GM13976 (cell line): ENCODE results near the gene ERAS.

Experiments
- DNase-seq: peaks from one replicate; pipeline ENCODE4 v3.0.0; 2012; ENCODE audit warnings: low spot score
- in situ Hi-C: fragments of 300-500 bp; cut with MboI; formaldehyde crosslinking; loops from one replicate; pipeline ENCODE4 v1.12.0; 2022; ENCODE audit warnings: low sequenced_read_pairs, mixed read lengths, inconsistent platforms; ENCODE audit not compliant: unreplicated experiment
- TF ChIP-seq, protein P1 (sequence below): IDR thresholded peaks from 2 replicates; pipeline ENCODE4 v1.5.1; 2012; ENCODE audit warnings: borderline replicate concordance, mild to moderate bottlenecking; ENCODE audit not compliant: insufficient read depth; ENCODE audit errors: extremely low read depth, missing control alignments, control extremely low read depth

The ERAS gene

DNA sequence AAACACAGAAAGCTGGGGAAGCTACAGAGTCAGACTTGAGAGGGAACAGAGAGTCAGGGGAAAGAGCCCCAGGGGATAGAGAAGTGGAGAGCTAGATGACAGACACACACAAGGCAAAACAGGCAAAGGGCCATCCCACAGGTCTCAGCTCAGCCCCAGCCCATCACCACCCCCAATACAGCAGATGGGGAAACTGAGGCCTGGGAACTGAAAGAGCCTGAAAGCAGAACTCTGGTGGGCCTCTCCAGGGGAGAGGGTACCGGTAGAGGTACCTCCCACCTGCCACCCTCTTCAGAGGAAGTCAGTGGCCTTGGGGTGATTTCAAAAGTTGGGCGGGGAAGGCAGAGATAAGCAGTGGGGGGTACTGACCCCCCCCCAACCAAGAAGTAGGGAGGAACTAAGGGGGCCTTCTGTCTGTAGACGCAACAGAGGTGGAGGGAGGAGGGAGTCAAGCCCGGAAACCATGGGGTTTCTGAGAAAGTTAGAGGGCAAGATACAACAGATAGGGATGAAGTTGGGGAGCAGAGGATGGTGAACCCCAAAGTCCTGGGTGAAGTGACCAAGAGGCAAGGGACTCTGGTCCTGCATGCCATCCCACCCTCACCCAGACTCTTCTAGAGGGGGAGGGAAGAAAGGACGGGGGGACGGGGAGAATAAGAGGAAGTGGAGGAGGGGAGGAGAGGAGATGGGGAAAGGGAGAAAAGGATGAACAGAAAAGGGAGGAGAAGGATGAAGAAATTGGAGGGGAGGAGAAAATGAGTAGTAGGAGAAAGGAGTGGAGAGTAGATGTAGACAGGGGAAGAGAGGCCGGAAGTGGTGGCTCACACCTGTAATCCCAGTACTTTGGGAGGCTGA lies 36.7 kb upstream of the ERAS start:
- in situ Hi-C loops, result no loop called here
- no peak for DNase-seq
- TF ChIP-seq, protein P1, sequence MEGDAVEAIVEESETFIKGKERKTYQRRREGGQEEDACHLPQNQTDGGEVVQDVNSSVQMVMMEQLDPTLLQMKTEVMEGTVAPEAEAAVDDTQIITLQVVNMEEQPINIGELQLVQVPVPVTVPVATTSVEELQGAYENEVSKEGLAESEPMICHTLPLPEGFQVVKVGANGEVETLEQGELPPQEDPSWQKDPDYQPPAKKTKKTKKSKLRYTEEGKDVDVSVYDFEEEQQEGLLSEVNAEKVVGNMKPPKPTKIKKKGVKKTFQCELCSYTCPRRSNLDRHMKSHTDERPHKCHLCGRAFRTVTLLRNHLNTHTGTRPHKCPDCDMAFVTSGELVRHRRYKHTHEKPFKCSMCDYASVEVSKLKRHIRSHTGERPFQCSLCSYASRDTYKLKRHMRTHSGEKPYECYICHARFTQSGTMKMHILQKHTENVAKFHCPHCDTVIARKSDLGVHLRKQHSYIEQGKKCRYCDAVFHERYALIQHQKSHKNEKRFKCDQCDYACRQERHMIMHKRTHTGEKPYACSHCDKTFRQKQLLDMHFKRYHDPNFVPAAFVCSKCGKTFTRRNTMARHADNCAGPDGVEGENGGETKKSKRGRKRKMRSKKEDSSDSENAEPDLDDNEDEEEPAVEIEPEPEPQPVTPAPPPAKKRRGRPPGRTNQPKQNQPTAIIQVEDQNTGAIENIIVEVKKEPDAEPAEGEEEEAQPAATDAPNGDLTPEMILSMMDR, result no peak

DNA sequence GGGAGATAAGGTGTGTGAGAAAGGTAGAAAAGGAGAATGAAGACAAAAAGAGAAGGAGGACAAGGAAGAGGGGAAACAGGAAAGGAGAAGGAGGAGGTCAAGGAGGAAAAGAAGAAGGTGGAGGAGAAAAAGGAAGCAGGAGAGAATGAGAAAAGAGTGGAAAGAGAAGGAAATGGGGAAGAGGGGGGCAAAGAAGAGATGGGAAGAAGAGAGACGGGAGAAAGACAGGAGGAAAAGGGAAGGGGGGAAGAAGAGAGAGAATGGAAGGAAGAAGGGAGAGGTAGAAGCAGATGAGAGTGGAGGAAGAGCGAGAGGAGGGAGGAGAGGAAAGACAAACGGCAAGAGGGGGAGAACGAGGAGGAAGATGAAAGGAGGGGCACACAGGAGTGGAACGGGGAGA lies 35.8 kb upstream of the ERAS start:
- TF ChIP-seq, protein P1, result no peak
- in situ Hi-C loops, result no loop called here
- DNase-seq, result no peak

DNA sequence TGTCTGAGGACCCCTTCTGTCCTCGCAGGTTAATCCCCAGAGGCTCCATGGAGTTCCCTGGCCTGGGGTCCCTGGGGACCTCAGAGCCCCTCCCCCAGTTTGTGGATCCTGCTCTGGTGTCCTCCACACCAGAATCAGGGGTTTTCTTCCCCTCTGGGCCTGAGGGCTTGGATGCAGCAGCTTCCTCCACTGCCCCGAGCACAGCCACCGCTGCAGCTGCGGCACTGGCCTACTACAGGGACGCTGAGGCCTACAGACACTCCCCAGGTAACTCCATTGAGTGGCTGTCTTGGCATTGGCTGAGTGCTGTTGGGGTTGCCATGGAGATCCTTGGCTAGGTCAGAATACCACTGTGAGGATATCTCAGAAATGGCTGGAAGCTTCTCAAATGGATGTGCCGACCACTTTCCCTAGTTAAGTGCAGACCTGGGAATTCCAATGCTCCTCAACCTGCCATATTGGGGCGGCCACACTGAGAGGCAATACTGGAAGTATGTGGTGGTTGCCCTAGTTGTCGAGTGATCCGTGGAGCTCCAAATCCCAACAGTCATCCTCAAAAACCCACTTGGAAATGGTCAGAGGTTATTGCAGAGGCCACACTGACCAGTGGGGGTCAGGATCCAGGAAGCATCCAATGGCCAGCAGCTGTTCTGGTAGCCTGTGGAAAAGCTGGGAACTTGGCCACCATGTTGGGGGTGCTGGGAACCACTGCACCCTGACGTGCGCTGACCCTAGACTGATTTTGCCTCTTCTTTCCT lies 35.1 kb upstream of the ERAS start:
- in situ Hi-C loops, result no loop called here
- DNase-seq, result no peak
- TF ChIP-seq, protein P1, result no peak

DNA sequence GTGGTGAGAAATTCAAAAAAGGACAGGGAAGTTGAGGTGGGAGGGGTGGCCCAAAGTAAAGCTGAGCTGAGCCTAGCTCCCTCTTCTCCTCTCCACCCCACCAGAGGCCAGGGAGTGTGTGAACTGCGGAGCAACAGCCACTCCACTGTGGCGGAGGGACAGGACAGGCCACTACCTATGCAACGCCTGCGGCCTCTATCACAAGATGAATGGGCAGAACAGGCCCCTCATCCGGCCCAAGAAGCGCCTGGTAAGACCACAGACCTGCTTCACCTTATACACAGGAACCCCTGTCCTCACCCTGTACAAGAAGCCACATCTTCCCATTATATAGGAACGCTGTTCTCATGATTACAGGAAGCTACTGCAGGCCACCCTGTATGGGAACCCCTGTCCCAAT lies 34.1 kb upstream of the ERAS start:
- DNase-seq, result no peak
- TF ChIP-seq, protein P1, result no peak
- in situ Hi-C loops, result no loop called here

DNA sequence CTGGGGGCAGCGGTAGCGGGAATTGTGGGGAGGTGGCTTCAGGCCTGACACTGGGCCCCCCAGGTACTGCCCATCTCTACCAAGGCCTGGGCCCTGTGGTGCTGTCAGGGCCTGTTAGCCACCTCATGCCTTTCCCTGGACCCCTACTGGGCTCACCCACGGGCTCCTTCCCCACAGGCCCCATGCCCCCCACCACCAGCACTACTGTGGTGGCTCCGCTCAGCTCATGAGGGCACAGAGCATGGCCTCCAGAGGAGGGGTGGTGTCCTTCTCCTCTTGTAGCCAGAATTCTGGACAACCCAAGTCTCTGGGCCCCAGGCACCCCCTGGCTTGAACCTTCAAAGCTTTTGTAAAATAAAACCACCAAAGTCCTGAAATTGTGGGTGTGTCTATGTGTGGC lies 32.4 kb upstream of the ERAS start:
- TF ChIP-seq, protein P1, result no peak
- in situ Hi-C loops, result no loop called here
- DNase-seq, result no peak

DNA sequence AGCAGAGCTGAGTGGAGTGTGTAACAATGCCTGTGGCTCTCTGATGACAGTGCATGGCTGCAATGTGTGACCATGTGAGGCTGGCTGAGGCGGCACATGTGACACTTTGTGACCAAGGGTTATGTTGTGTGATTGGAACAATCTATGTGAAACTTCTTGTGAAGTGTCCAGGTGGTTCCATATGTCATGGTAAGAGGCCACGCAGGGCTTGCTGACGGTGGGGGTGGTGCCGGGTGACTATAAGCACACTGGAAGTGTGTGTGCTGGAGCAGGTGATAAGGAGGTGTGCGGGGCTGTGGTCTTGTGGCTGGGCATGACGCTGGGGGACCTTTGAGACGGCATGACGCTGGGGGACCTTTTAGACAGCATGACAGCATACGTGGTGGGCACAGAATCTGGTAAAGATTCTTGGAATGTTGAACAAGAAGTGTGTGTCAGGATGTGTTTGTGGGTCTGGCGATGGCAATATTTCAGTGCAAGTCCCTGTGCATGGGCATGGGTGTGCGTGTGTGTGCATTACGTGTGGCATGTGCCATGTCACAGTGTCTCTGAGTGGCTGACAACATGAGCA lies 31.9 kb upstream of the ERAS start:
- DNase-seq, result no peak
- TF ChIP-seq, protein P1, result no peak
- in situ Hi-C loops, result no loop called here
